ENCODE results near the gene ELMO3.

The ELMO3 gene

GRCh38 chr16:67199011-67199807 lies at the start of gene ELMO3:
ELMO3 (plus strand) TSS chr16:67199131; CDS start chr16:67199327, 196 bp downstream.
- no peak for DNase-seq

- DNase-seq, result no peak
Observed at GRCh38 chr16:67149276-67150046, 49.5 kb upstream of the ELMO3 start.

GRCh38 chr16:67150047-67150832 lies 48.7 kb upstream of the ELMO3 start:
- no peak for DNase-seq

- no peak for DNase-seq
Observed at GRCh38 chr16:67150833-67151396, 48.0 kb upstream of the ELMO3 start, which contains the start of gene B3GNT9. B3GNT9 (minus strand) TSS chr16:67150998; CDS start chr16:67150485, 513 bp downstream.

- DNase-seq, result no peak
Observed at GRCh38 chr16:67151431-67152097, 47.4 kb upstream of the ELMO3 start.

GRCh38 chr16:67154578-67155294 lies 44.2 kb upstream of the ELMO3 start:
- no peak for DNase-seq

GRCh38 chr16:67155295-67156142 lies 43.4 kb upstream of the ELMO3 start:
- peak; percentile 75 for DNase-seq

- DNase-seq, result no peak
Observed at GRCh38 chr16:67156143-67156844, 42.6 kb upstream of the ELMO3 start.

GRCh38 chr16:67157106-67157748 lies 41.7 kb upstream of the ELMO3 start:
- DNase-seq, result no peak

- DNase-seq, result no peak
Observed at GRCh38 chr16:67157892-67158635, 40.9 kb upstream of the ELMO3 start.

- DNase-seq, result peak; percentile 66
Observed at GRCh38 chr16:67158637-67159600, 40.0 kb upstream of the ELMO3 start.

GRCh38 chr16:67161595-67162058 lies 37.3 kb upstream of the ELMO3 start:
- no peak for DNase-seq

GRCh38 chr16:67162506-67163163 lies 36.3 kb upstream of the ELMO3 start:
- no peak for DNase-seq

- no peak for DNase-seq
Observed at GRCh38 chr16:67163164-67163998, 35.5 kb upstream of the ELMO3 start.

- DNase-seq, result no peak
Observed at GRCh38 chr16:67163999-67164558, 34.9 kb upstream of the ELMO3 start.

Measured in activated gamma-delta T cell treated with Interleukin-2 at 50 U/mL for 16 hours (primary cell).